MM.1S (cell line): ENCODE data around the gene MICU2.
"Not testable (repeated sequence)": the region's sequence is repeated elsewhere in the genome, so short reads cannot be mapped to it uniquely, and the experiment has no call there.

Experiments
- DNase-seq: peaks from one replicate; pipeline ENCODE4 v3.0.0-alpha.2; 2015
- H2AFZ ChIP-seq: fragments of 300-600 bp; sonication (generic); 2 replicates; pipeline ENCODE4 v1.6.0; 2016; ENCODE audit warnings: antibody characterized with exemption, low read length
- H3F3A ChIP-seq: fragments of 300-600 bp; sonication (generic); 2 replicates; pipeline ENCODE4 v1.6.1; 2016; ENCODE audit warnings: mild to moderate bottlenecking, antibody characterized with exemption, low read length, moderate library complexity, mixed read lengths; ENCODE audit not compliant: insufficient read depth
- H3K27ac ChIP-seq: fragments of 300-600 bp; sonication (generic); 2 replicates; pipeline ENCODE4 v1.5.1; 2016; ENCODE audit warnings: mild to moderate bottlenecking, low read length
- H3K27me3 ChIP-seq: fragments of 300-600 bp; sonication (generic); replicated peaks from 2 replicates; pipeline ENCODE4 v1.6.0; 2016; ENCODE audit warnings: low read length; ENCODE audit not compliant: insufficient read depth
- H3K36me3 ChIP-seq: fragments of 300-600 bp; sonication (generic); replicated peaks from 2 replicates; pipeline ENCODE4 v1.6.1; 2016; ENCODE audit warnings: mild to moderate bottlenecking, low read length, mixed read lengths; ENCODE audit not compliant: insufficient read depth
- H3K4me1 ChIP-seq: fragments of 300-600 bp; sonication (generic); 2 replicates; pipeline ENCODE4 v1.6.1; 2016; ENCODE audit warnings: low read length, mixed read lengths
- H3K4me2 ChIP-seq: fragments of 300-600 bp; sonication (generic); 2 replicates; pipeline ENCODE4 v1.6.0; 2016; ENCODE audit warnings: low read depth, low read length
- H3K4me3 ChIP-seq: fragments of 300-600 bp; sonication (generic); 2 replicates; pipeline ENCODE4 v1.5.1; 2016; ENCODE audit warnings: low read length, mixed read lengths
- H3K79me2 ChIP-seq: fragments of 300-600 bp; sonication (generic); 2 replicates; pipeline ENCODE4 v1.6.1; 2016; ENCODE audit warnings: mixed run types, low read length, mixed read lengths
- H3K9ac ChIP-seq: fragments of 300-600 bp; sonication (generic); 2 replicates; pipeline ENCODE4 v1.6.1; 2016; ENCODE audit warnings: low read length, mixed read lengths
- H3K9me2 ChIP-seq: fragments of 300-600 bp; sonication (generic); replicated peaks from 2 replicates; pipeline ENCODE4 v1.6.1; 2016; ENCODE audit warnings: mild to moderate bottlenecking, low read length, mixed read lengths; ENCODE audit not compliant: insufficient read depth
- H3K9me3 ChIP-seq: fragments of 300-600 bp; sonication (generic); replicated peaks from 2 replicates; pipeline ENCODE4 v1.6.1; 2016; ENCODE audit warnings: mild to moderate bottlenecking, low read length, mixed read lengths; ENCODE audit not compliant: insufficient read depth
- H4K20me1 ChIP-seq: fragments of 300-600 bp; sonication (generic); 2 replicates; pipeline ENCODE4 v1.6.1; 2016; ENCODE audit warnings: mild to moderate bottlenecking, low read length, moderate library complexity, mixed read lengths; ENCODE audit not compliant: insufficient read depth
- CTCF ChIP-seq: fragments of 300-600 bp; sonication (generic); IDR thresholded peaks from 2 replicates; pipeline ENCODE4 v1.5.1; 2016; ENCODE audit warnings: antibody characterized with exemption, low read length, mixed read lengths
- EZH2 ChIP-seq: fragments of 300-600 bp; sonication (generic); optimal IDR thresholded peaks from 2 replicates; pipeline ENCODE3; 2017; ENCODE audit warnings: low read depth, mild to moderate bottlenecking, antibody characterized with exemption, low read length, mixed read lengths
- EZH2phosphoT487 ChIP-seq: fragments of 300-600 bp; sonication (generic); IDR thresholded peaks from 2 replicates; pipeline ENCODE4 v1.6.1; 2018; ENCODE audit warnings: antibody characterized with exemption, low read length

MICU2 gene

GRCh38 chr13:21567714-21568113, 36.3 kb downstream of the MICU2 start:
- Histone ChIP-seq H3F3A (no peaks in the 10 kb centered on the region), H3K4me3 (no peak overlapping the region), H3K9me2 (no peaks in the 10 kb centered on the region), H3K9me3 (no peaks in the 10 kb centered on the region), H2AFZ (no peak overlapping the region), H3K4me1 (no peaks in the 10 kb centered on the region), H3K27me3 (no peaks in the 10 kb centered on the region), H3K36me3 (no peaks in the 10 kb centered on the region), H3K79me2 (no peaks in the 10 kb centered on the region), H3K4me2 (no peak overlapping the region), H3K27ac (no peak overlapping the region), H3K9ac (no peak overlapping the region), H4K20me1 (no peaks in the 10 kb centered on the region)
- TF ChIP-seq EZH2phosphoT487: no peak
- no peak for TF ChIP-seq EZH2
- no peak for TF ChIP-seq CTCF
- no peak for DNase-seq

DNA sequence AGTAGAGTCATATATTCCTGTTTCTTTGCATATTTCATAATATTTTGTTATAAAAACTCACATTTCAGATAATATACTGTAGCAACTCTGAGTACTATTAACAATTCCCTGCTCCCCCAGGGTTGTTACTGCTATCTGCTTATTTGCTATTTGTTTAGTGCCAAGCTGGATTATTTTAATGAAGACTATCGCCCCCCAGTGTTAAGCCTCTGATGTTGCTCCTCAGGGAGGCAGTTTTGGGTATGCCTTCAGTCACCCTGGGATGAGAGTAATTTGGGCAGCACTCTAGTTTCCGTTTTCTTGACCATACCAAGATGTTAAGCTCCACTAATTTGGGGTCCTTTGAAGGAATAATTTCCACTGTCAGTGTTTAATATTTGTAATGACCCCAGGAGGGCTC, 46.0 kb downstream of the MICU2 start:
- Histone ChIP-seq H3K4me3 (no peak overlapping the region), H2AFZ (no peak overlapping the region), H3K9me3 (no peaks in the 10 kb centered on the region), H3F3A (no peaks in the 10 kb centered on the region), H3K27ac (no peak overlapping the region), H3K27me3 (no peaks in the 10 kb centered on the region), H4K20me1 (no peaks in the 10 kb centered on the region), H3K9me2 (no peaks in the 10 kb centered on the region), H3K4me2 (no peak overlapping the region), H3K4me1 (no peaks in the 10 kb centered on the region), H3K79me2 (no peaks in the 10 kb centered on the region), H3K36me3 (no peaks in the 10 kb centered on the region), H3K9ac (no peak overlapping the region)
- no peak for DNase-seq
- TF ChIP-seq CTCF: peak; percentile 23; the same call in 1 of the 2 replicates
- no peak for TF ChIP-seq EZH2
- TF ChIP-seq EZH2phosphoT487: no peak

DNA sequence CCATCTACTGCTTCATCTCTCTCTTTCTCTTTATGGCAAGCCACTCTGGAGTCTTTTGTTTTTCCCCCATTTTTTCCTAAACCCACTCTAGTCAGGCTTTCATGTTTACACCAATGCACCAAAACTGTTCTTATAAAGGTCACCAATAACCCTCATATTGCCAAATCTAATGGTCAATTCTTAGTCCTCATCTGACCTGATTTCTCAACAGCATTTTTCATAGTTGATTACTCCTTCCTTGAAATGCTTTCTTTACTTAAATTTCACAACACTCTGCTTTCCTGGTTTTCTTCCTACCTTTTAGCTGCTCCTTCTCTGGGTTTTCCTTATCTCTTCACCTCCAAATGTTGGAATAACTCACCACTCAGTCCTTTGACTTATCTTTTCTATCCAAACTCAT, 47.9 kb downstream of the MICU2 start:
- H3K27ac ChIP-seq: no peak overlapping the region
- no peak overlapping the region for H2AFZ ChIP-seq
- no peaks in the 10 kb centered on the region for H3K79me2 ChIP-seq
- H3K4me1 ChIP-seq: no peaks in the 10 kb centered on the region
- TF ChIP-seq CTCF (no peak), EZH2phosphoT487 (no peak), EZH2 (no peak)
- H3K36me3 ChIP-seq: no peaks in the 10 kb centered on the region
- H4K20me1 ChIP-seq: no peaks in the 10 kb centered on the region
- DNase-seq: no peak
- H3K4me2 ChIP-seq: no peak overlapping the region
- H3K9me3 ChIP-seq: no peaks in the 10 kb centered on the region
- H3K9me2 ChIP-seq: no peaks in the 10 kb centered on the region
- H3K9ac ChIP-seq: no peak overlapping the region
- no peaks in the 10 kb centered on the region for H3F3A ChIP-seq
- no peak overlapping the region for H3K4me3 ChIP-seq
- H3K27me3 ChIP-seq: no peaks in the 10 kb centered on the region

- H4K20me1 ChIP-seq, H3F3A ChIP-seq, H3K9me3 ChIP-seq, H3K27me3 ChIP-seq, H3K4me3 ChIP-seq, H3K9me2 ChIP-seq, DNase-seq, H3K27ac ChIP-seq, H2AFZ ChIP-seq, H3K4me1 ChIP-seq, H3K4me2 ChIP-seq, H3K36me3 ChIP-seq, H3K9ac ChIP-seq, H3K79me2 ChIP-seq: not testable (repeated sequence)
These were observed 50.7 kb downstream of the MICU2 start for GRCh38 chr13:21553261-21553660.
